Measurements from ENCODE around the gene NFIC.

DNA sequence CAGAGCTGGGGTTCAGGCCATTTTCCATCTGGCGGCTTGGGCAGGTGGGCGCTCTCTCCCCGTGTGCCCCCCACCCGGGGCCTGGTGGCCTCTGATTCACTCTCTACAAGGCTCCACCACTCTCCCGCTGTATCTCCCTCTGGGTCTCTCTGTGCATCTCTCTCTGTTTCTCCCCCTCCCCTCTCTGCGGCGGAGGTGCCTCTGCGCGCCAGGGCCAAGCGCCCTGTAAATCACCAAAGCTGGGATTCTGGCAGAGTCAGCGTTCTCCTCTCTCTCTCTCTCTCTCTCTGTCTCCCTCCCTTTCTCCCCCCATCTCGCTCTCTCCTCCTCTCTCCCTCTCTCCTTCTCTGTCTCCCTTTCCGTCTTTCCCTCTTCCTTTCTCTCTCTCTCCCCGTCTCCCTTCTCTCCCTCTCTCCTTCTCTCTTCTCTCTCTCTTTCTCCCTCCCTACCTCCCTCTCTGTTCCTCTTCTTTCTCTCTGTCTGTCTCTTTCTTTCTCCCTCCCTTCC lies 3.9 kb downstream of the NFIC start:
- no peak for TF ChIP-seq CTCF (IDR thresholded peaks at IDR 0.05; ENCODE audit: poor library complexity)
- no peak for TF ChIP-seq EZH2phosphoT487 (IDR thresholded peaks at IDR 0.05; ENCODE audit: low read depth, severe bottlenecking, unreplicated experiment)
- TF ChIP-seq EZH2 (IDR thresholded peaks at IDR 0.05; ENCODE audit: borderline replicate concordance), result peak; percentile 9
